COR-L47 (cell line): ENCODE results near the gene FREY1.

Experiments
- DNase-seq: peaks from one replicate; lab custom pipeline; 2025; lab: John Stamatoyannopoulos, UW

Gene FREY1

GRCh38 chr11:45928535-45929215, 21.6 kb upstream of the FREY1 start:
- no peak for DNase-seq

GRCh38 chr11:45927684-45928413, 20.8 kb upstream of the FREY1 start:
- DNase-seq, result no peak

- no peak for DNase-seq
These were observed 20.2 kb upstream of the FREY1 start for GRCh38 chr11:45927332-45927683.

GRCh38 chr11:45926536-45927331, 19.7 kb upstream of the FREY1 start:
- no peak for DNase-seq

GRCh38 chr11:45926001-45926401, 18.9 kb upstream of the FREY1 start:
- DNase-seq, result no peak

- no peak for DNase-seq
These were observed 18.5 kb upstream of the FREY1 start for GRCh38 chr11:45925550-45925949.

- no peak for DNase-seq
These were observed 17.9 kb upstream of the FREY1 start for GRCh38 chr11:45924927-45925326.

- no peak for DNase-seq
These were observed 17.2 kb upstream of the FREY1 start for GRCh38 chr11:45924036-45924915.

GRCh38 chr11:45922425-45923082, 15.5 kb upstream of the FREY1 start, which contains the start of gene LARGE2:
Gene LARGE2, plus strand, starts transcription at chr11:45922656. Its CDS starts 227 bp downstream, at chr11:45922883.
- DNase-seq, result peak; percentile 53

GRCh38 chr11:45921561-45922424, 14.7 kb upstream of the FREY1 start:
- DNase-seq, result peak; percentile 76

GRCh38 chr11:45920531-45921477, 13.7 kb upstream of the FREY1 start:
- no peak for DNase-seq

GRCh38 chr11:45919806-45920530, 12.9 kb upstream of the FREY1 start:
- DNase-seq, result no peak

GRCh38 chr11:45918962-45919675, 12.0 kb upstream of the FREY1 start:
- DNase-seq, result no peak

GRCh38 chr11:45918331-45918941, 11.4 kb upstream of the FREY1 start:
- peak; percentile 76 for DNase-seq

GRCh38 chr11:45917623-45918330, 10.7 kb upstream of the FREY1 start, which contains the start of gene PEX16:
Gene PEX16, minus strand, starts transcription at chr11:45917877. Its CDS starts 66 bp downstream, at chr11:45917811.
- peak; percentile 98 for DNase-seq

GRCh38 chr11:45917286-45917622, 10.2 kb upstream of the FREY1 start:
- DNase-seq, result no peak

GRCh38 chr11:45915446-45915845, 8.4 kb upstream of the FREY1 start:
- no peak for DNase-seq
